ENCODE data around the gene TRIM43B. TPM values are rescaled to one million over a fixed set of nuclear protein-coding genes. Genes with fewer than 3 reads are reported as not detected.
"Not testable (repeated sequence)": the region's sequence is repeated elsewhere in the genome, so short reads cannot be mapped to it uniquely, and the experiment has no call there.

TRIM43B gene
- not detected for total RNA-seq
- polyA plus RNA-seq (2013, experiment 1 of 2): not detected
- not detected for polyA plus RNA-seq (2013, experiment 2 of 2)
- long read RNA-seq, experiment 1: 0 reads
- long read RNA-seq, experiment 2: 0 reads
- long read RNA-seq, experiment 3: 0 reads
- long read RNA-seq, experiment 4: 0 reads

GRCh38 chr2:95484654-95485053, at the start of gene TRIM43B:
Gene TRIM43B, minus strand, starts transcription at chr2:95484754. Its CDS starts 2,040 bp downstream, at chr2:95482714.
- H3K27ac ChIP-seq (ENCODE audit: low read depth, low read length); H3K4me1 ChIP-seq (ENCODE audit: control insufficient read depth, insufficient read depth, low read length); H3K9me3 Mint-ChIP-seq; DNase-seq; H3K36me3 Mint-ChIP-seq (ENCODE audit: low read depth); H3K9ac ChIP-seq (ENCODE audit: extremely low read depth, low read length, poor library complexity, severe bottlenecking); H3K4me3 ChIP-seq (ENCODE audit: low read length); H3K27me3 Mint-ChIP-seq (ENCODE audit: insufficient read depth); H3K27ac Mint-ChIP-seq; H3K9me3 ChIP-seq (ENCODE audit: control insufficient read depth, low read length); H3K4me1 Mint-ChIP-seq; H3K27me3 ChIP-seq (ENCODE audit: control insufficient read depth, insufficient read depth, low read length, poor library complexity, severe bottlenecking); H3K4me3 Mint-ChIP-seq; H3K36me3 ChIP-seq (ENCODE audit: control insufficient read depth, insufficient read depth, low read length): not testable (repeated sequence)
- no CpG with 5 or more reads among the region's 4 CpGs for WGBS, 2 experiments (ENCODE audit: insufficient coverage in 1 of 2, insufficient read length in 1 of 2)

- Histone ChIP-seq H3K9ac (ENCODE audit: extremely low read depth, low read length, poor library complexity, severe bottlenecking) (no peak overlapping the region), H3K36me3 (ENCODE audit: control insufficient read depth, insufficient read depth, low read length) (no peaks in the 10 kb centered on the region), H3K27ac (ENCODE audit: low read depth, low read length) (no peak overlapping the region), H3K4me1 (ENCODE audit: control insufficient read depth, insufficient read depth, low read length) (no peaks in the 10 kb centered on the region), H3K27me3 (ENCODE audit: control insufficient read depth, insufficient read depth, low read length, poor library complexity, severe bottlenecking) (no peaks in the 10 kb centered on the region), H3K4me3 (ENCODE audit: low read length) (no peak overlapping the region), H3K9me3 (ENCODE audit: control insufficient read depth, low read length) (no peaks in the 10 kb centered on the region)
- H3K27ac Mint-ChIP-seq: no peak overlapping the region
- H3K9me3 Mint-ChIP-seq: no peaks in the 10 kb centered on the region
- H3K4me1 Mint-ChIP-seq: peaks cover 3% of the 10 kb centered on the region
- no peak for DNase-seq
- TF ChIP-seq CTCF (conservative IDR thresholded peaks at IDR 0.05): no peak
- H3K36me3 Mint-ChIP-seq (ENCODE audit: low read depth): no peaks in the 10 kb centered on the region
- no peak overlapping the region for H3K4me3 Mint-ChIP-seq
- 50 to 70% methylated on average over 2 to 4 of the region's 4 CpGs for WGBS, 2 experiments (ENCODE audit: insufficient coverage in 1 of 2, insufficient read length in 1 of 2)
- H3K27me3 Mint-ChIP-seq (ENCODE audit: insufficient read depth): peaks cover 5% of the 10 kb centered on the region
These were observed 46.8 kb upstream of the TRIM43B start for GRCh38 chr2:95531254-95531771.

DNA sequence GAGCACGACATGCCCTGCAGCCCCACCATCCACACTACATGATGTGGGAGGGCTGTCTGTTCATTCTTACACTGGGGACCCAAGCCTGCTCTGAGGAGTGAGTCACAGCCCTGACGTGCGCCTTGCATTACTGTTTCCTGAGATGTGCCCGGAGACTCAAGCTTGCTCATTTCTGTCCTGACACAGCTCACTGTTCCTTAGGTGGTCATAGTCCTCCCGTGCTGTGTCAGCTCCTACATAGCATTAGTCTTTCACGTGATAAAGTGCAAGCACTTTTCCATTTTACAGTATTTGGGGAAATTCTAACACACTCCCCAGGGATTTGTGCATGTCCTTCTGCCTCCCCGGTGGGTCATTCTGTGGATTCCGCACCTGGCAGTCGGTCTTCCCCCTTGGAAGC, 46.2 kb upstream of the TRIM43B start:
- H3K27me3 ChIP-seq (ENCODE audit: control insufficient read depth, insufficient read depth, low read length, poor library complexity, severe bottlenecking): no peaks in the 10 kb centered on the region
- H3K36me3 Mint-ChIP-seq (ENCODE audit: low read depth): no peaks in the 10 kb centered on the region
- no peaks in the 10 kb centered on the region for H3K4me1 ChIP-seq (ENCODE audit: control insufficient read depth, insufficient read depth, low read length)
- peaks cover 3% of the 10 kb centered on the region for H3K4me1 Mint-ChIP-seq
- H3K27me3 Mint-ChIP-seq (ENCODE audit: insufficient read depth): no peaks in the 10 kb centered on the region
- no peak overlapping the region for H3K27ac ChIP-seq (ENCODE audit: low read depth, low read length)
- no peaks in the 10 kb centered on the region for H3K9me3 Mint-ChIP-seq
- H3K4me3 Mint-ChIP-seq: no peak overlapping the region
- no peak overlapping the region for H3K27ac Mint-ChIP-seq
- no peak for TF ChIP-seq CTCF (conservative IDR thresholded peaks at IDR 0.05)
- no peaks in the 10 kb centered on the region for H3K9me3 ChIP-seq (ENCODE audit: control insufficient read depth, low read length)
- DNase-seq: no peak
- H3K4me3 ChIP-seq (ENCODE audit: low read length): no peak overlapping the region
- 79 to 88% methylated on average over 7 to 9 of the region's 9 CpGs for WGBS, 2 experiments (ENCODE audit: insufficient coverage in 1 of 2, insufficient read length in 1 of 2)
- no peaks in the 10 kb centered on the region for H3K36me3 ChIP-seq (ENCODE audit: control insufficient read depth, insufficient read depth, low read length)
- H3K9ac ChIP-seq (ENCODE audit: extremely low read depth, low read length, poor library complexity, severe bottlenecking): no peak overlapping the region

Data from endodermal cell (in vitro differentiated cells).